Lower leg skin (tissue), 4 donors: ENCODE measurements around the gene VTCN1. TPM values are rescaled to one million over a fixed set of nuclear protein-coding genes. Genes with fewer than 3 reads are reported as not detected.
"Not testable (repeated sequence)": the region's sequence is repeated elsewhere in the genome, so short reads cannot be mapped to it uniquely, and the experiment has no call there.

Experiments
- DNase-seq, 2 donors: peaks; one replicate each; pipeline ENCODE4 v3.0.0-alpha.2; 2019; ENCODE audit warnings: low spot score in 2 of 2
- H3K4me3 ChIP-seq: fragments of 200-600 bp; sonication (generic); 2 replicates; pipeline ENCODE4 v1.5.1; 2017; ENCODE audit warnings: mild to moderate bottlenecking, low read depth; ENCODE audit not compliant: poor library complexity, severe bottlenecking
- POLR2A ChIP-seq, 2 donors: fragments of 450-650 bp; IDR thresholded peaks; one replicate each; pipeline ENCODE4 v1.6.1; 2016 to 2017; ENCODE audit warnings: antibody characterized with exemption in 2 of 2, mild to moderate bottlenecking in 1 of 2, moderate library complexity in 1 of 2
- WGBS, 2 donors: methylation state at CpG; one replicate each; pipeline ENCODE4 v1.1.5; 2018; 5-methylcytosine and 5-hydroxymethylcytosine counted together
- intact Hi-C: fragments of 100-400 bp; cut with DNase I; formaldehyde crosslinking; loops from one replicate; pipeline ENCODE4 v1.15.0; 2023; ENCODE audit warnings: low total_unique reads
- total RNA-seq, 4 donors: library from RNA; depleted of rRNA; stranded (reverse); fragments of >200 nt; gene quantifications; one replicate each; pipeline ENCODE4 v1.1.0, GENCODE V29; 2016
- TF ChIP-seq, protein P1 (sequence below), 3 donors: fragments of 450-650 bp; IDR thresholded peaks; one replicate each; pipeline ENCODE4 v1.5.1; 2016; ENCODE audit warnings: antibody characterized with exemption in 3 of 3, mild to moderate bottlenecking in 3 of 3, moderate library complexity in 2 of 3

The VTCN1 gene, protein sequence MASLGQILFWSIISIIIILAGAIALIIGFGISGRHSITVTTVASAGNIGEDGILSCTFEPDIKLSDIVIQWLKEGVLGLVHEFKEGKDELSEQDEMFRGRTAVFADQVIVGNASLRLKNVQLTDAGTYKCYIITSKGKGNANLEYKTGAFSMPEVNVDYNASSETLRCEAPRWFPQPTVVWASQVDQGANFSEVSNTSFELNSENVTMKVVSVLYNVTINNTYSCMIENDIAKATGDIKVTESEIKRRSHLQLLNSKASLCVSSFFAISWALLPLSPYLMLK
- 1 to 10 TPM in 3 of 4 donors, under 1 TPM in 1; 0.38 to 5.7 (median 2.7) TPM for total RNA-seq

DNA sequence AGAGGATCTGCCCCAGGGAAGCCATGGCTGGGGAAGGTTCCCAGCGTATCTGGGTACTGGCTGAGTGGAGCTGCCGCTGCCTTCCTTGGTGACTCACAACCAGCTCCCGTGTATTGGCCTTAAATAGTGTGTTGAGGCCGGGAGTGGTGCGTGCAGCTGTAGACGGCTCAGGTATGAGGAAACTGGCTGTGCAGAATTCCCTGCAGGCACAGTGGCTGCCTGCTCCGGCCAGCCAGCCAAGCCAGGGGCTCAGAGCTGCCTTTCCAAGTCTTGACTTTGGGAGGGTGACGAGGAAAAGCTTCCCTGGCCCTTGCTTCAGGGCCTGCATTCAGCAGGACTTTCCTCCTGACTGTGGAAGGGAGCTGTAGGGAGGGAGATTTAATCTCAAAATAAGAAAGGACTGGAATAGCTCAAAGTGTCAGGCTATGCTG lies at the start of gene VTCN1:
Gene VTCN1 (minus strand): TSS at position 97 of the 431 bp plus-strand sequence. CDS start 72 bp downstream, at position 25.
- H3K4me3 ChIP-seq = no peak within 1 kb of the TSS
- TF ChIP-seq, protein P1, sequence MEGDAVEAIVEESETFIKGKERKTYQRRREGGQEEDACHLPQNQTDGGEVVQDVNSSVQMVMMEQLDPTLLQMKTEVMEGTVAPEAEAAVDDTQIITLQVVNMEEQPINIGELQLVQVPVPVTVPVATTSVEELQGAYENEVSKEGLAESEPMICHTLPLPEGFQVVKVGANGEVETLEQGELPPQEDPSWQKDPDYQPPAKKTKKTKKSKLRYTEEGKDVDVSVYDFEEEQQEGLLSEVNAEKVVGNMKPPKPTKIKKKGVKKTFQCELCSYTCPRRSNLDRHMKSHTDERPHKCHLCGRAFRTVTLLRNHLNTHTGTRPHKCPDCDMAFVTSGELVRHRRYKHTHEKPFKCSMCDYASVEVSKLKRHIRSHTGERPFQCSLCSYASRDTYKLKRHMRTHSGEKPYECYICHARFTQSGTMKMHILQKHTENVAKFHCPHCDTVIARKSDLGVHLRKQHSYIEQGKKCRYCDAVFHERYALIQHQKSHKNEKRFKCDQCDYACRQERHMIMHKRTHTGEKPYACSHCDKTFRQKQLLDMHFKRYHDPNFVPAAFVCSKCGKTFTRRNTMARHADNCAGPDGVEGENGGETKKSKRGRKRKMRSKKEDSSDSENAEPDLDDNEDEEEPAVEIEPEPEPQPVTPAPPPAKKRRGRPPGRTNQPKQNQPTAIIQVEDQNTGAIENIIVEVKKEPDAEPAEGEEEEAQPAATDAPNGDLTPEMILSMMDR (IDR thresholded peaks at IDR 0.05) = no peak
- no peak for TF ChIP-seq POLR2A (IDR thresholded peaks at IDR 0.05)
- 50 to 58% methylated on average over 8 of the region's 8 CpGs for WGBS, 2 donors
- intact Hi-C loops = no loop called here
- DNase-seq = peak in 1 of 2 donors; percentile 24

DNA sequence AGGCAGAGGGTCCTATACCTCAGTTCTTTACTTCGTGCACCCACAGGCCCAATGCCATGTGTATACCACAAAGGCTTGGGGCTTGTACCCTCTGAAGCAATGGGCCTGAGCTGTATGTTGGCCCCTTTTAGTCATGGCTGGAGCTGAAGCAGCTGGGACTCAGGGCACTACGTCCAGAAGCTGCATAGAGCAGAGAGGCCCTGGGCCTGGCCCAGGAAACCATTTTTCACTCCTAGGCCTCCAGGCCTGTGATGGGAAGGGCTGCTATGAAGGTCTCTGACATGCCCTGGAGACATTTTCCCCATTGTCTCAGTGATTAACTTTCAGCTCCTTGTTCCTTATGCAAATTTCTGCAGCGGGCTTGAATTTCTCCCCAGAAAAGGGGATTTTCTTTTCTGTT lies 48.1 kb upstream of the VTCN1 start:
- intact Hi-C loops = no loop called here
- DNase-seq = no peak
- TF ChIP-seq, protein P1 (IDR thresholded peaks at IDR 0.05) = no peak
- TF ChIP-seq POLR2A (IDR thresholded peaks at IDR 0.05) = no peak
- 86 to 92% methylated on average over 3 of the region's 3 CpGs for WGBS, 2 donors
- H3K4me3 ChIP-seq = no peak overlapping the region

DNA sequence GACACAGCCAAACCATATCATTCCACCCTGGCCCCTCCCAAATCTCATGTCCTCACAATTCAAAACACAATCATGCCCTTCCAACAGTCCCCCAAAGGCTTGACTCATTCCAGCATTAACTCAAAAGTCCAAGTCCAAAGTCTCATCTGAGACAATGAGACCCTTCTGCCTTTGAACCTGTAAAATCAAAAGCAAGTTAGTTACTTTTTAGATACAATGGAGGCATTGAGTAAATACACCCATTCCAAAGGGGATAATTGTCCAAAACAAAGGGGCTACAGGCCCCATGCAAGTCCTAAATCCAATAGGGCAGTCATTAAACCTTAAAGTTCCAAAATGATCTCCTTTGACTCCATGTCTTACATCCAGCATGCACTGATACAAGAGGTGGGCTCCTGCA lies 47.3 kb upstream of the VTCN1 start:
- intact Hi-C loops, H3K4me3 ChIP-seq, DNase-seq: not testable (repeated sequence)

DNA sequence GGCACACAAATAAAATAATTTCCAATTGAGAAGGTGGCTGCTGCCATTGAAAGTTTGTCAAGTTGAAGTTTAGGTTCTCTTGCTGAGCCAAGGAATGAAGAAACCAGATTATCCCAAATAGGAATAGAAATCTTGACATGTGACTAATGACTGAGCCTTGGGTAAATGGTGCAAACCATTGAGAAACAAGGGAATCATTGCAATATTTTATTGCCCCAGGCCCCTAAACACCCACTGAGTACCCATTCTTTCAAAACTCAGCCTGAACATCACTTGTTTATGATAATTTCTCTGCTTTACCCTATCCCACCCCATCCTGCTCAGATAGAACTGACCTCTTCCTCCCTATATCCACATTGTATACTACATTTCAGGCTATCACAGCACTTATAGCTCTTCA lies 46.6 kb upstream of the VTCN1 start:
- no peak for DNase-seq
- H3K4me3 ChIP-seq = no peak overlapping the region
- intact Hi-C loops = no loop called here
- TF ChIP-seq, protein P1 (IDR thresholded peaks at IDR 0.05) = no peak
- TF ChIP-seq POLR2A (IDR thresholded peaks at IDR 0.05) = no peak

DNA sequence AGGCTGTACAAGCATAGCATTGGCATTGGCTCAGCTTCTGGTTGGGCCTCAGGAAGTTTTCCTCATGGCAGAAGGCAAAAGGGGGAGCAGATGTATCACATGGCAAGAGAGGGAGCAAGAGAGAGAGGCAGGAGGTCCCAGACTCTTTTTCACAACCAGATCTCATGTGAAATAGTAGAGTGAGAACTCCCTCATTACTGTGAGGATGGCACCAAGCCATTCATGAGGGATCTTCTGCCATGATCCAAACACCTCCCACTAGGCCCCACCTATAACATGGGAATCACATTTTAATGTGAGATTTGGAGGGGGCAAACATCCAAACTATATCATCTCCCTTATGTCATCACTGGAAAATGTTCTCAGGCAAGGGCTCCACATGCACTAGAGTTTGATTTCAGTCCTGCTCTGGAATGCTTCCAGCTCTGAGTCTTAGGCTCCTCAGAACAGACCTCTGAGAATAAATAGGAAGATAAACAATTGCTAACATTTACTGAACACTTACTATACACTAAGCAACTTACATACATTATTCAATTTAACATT lies 39.4 kb upstream of the VTCN1 start:
- no peak for TF ChIP-seq POLR2A (IDR thresholded peaks at IDR 0.05)
- TF ChIP-seq, protein P1 (IDR thresholded peaks at IDR 0.05) = no peak
- H3K4me3 ChIP-seq = no peak overlapping the region
- DNase-seq = no peak
- intact Hi-C loops = no loop called here

DNA sequence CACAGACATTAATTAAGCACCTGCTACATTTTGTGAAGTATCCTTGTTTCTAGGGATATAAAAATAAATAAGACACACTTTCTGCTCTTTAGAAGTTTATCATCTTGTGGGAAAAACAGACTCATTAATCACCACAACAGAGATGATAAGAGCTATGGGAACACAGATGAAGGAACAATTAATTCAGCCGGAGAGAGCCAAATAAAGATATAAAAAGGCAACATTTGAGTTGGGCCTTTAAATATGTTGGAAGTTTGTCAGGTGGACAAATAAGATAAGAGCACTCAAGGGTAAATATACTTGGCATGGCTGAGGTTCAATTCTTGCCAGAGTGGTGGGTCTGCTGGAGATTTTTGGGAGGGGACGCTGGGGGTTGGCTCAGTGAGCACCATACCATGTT lies 34.2 kb upstream of the VTCN1 start:
- intact Hi-C loops = no loop called here
- no peak for TF ChIP-seq POLR2A (IDR thresholded peaks at IDR 0.05)
- TF ChIP-seq, protein P1 (IDR thresholded peaks at IDR 0.05) = no peak
- DNase-seq = no peak
- WGBS, 2 donors = 84 to 91% methylated on average over 2 of the region's 2 CpGs
- no peak overlapping the region for H3K4me3 ChIP-seq
